NCI-H2107 (cell line): ENCODE data around the gene FCRLB.
A peak's percentile ranks its signal among the peaks of the same experiment; 100 is the strongest.
"Not testable (repeated sequence)": the region's sequence is repeated elsewhere in the genome, so short reads cannot be mapped to it uniquely, and the experiment has no call there.

ENCODE experiments used
- DNase-seq: peaks from one replicate; lab custom pipeline; 2025; lab: John Stamatoyannopoulos, UW

FCRLB gene

DNA sequence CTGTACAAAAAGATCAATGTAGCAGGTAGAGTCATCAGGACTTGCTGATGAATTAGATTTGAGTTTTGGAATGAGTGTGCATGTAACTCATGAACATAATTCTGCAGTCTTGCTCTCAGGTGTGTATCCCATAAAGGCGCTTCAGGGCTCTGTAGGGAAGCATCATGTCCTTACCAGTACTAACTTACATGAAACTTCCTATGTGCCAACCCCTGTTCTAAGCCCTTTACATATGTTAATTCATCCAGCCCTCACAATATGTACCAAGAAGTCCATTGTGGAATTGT, 2.1 kb upstream of the FCRLB start:
- no peak for DNase-seq

DNA sequence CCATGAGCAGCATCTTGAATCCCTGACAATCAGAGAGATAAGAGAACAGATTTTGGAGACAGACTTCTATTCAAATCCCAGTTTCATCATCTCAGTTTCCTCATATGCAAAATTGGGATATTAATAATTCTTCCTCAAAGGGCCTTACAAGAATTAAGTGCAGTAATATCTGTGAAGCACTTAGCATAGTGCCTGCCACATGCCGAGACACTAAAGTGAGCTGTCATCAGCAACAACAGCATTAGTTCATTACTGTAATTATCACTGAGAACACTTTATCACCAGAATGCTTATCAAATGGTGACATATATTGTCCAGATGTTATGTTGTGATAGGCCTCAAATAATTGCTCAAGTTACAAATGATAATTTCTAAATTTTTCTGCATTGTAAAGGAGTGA, 922 bp upstream of the FCRLB start:
- DNase-seq: no peak

DNA sequence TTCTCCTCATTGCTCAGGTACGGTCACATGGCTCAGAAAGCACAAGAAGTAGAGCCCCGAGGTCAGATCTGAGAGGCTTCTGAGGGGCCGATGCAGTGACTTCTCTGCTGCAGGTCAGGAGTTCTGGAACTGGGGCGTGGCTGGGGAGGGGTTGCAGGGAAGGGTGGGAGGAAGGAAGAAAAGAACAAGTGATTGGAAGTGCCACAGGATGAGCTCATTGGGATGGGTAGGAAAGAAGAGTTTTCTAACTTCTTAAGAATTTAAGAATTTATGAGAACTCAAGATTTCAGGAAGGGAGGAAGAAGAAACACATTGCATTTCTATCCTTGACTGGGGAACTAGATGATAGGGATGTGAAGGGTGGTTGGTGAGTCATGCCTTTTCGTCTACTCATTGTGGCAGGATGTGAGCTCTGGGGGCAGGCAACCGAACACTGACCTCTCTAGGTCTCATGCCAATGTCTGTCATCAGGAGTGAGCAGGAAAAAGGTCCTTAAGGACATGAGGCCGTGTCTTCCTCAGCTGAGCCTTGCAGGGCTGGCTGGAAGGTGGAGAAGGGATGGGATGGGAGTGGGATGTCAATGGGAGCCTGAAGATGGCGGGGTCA, 497 bp downstream of the FCRLB start:
- no peak for DNase-seq

DNA sequence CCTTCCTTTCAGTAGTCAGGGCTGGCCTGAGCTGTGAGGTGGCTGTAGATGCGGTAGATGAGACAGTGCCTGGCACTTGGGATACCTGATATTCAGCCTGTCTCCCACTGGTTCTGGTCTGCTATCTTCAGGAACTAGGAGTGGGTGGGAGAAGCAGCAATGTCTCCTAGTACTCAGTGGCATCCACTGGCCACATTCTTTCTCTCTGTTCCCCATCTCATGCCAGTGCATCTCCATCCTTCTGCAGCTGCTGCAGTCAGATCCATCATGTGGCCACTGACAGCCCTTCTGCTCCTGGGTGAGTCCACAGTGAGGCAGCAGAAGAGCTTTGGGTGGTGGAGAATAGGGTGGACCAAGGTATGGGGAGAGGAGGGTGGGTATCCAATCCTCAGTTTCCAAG, 1.1 kb downstream of the FCRLB start:
- DNase-seq: no peak

DNA sequence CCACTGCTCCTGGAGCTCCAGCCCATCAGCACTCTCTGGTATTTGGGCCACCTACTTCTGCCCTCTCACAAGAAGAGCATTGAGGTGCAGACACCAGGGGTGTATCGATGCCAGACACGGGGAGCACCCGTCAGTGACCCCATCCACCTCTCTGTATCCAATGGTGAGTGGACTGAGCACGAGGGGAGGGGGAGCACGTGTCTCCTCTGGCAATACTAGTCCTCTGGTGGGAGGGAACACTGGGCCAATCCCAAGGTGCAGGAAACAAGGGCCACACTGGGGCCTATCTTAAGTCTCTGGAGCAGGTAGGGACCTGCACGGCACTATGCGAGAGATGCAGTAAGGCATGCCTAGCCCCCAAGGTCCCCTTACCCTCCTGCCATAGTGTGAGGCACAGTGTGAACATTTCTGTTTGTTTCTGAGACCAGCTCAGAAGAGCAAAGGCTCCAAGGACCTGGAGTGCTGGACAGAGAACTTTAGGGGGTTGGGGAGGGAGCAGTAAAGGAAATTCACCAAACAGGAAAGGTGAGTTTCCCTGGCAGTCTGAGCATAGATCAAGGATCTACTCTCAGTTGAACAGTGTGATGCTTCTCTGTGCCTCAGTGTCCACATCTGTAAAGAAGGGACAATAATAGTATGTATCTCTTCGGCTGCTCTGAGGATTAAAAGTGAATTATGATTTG, 2.3 kb downstream of the FCRLB start:
- DNase-seq: no peak

DNA sequence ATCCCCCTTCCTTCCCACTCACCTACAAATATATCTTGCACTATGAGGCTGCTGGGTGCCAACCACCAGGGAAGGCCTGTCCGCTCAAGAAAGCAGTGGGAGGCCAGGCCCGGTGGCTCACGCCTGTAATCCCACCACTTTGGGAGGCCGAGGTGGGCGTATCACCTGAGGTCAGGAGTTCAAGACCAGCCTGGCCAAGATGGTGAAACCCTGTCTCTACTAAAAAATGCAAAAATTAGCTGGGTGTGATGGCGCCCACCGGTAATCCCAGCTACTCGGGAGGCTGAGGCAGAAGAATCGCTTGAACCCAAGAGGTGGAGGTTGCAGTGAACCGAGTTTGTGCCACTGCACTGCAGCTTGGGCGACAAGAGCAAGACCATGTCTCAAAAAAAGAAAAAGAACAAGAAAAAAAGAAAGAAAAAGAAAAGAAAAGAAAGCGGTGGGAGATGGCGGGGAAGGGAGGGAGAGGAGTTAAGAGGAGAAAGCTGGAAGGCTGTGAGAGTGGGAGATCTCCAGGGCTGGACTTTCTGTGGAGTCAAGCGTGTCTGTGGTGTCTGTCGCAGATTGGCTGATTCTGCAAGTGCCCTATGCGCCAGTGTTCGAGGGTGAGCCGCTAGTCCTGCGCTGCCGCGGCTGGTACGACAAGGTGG, 4.0 kb downstream of the FCRLB start:
- DNase-seq: not testable (repeated sequence)

DNA sequence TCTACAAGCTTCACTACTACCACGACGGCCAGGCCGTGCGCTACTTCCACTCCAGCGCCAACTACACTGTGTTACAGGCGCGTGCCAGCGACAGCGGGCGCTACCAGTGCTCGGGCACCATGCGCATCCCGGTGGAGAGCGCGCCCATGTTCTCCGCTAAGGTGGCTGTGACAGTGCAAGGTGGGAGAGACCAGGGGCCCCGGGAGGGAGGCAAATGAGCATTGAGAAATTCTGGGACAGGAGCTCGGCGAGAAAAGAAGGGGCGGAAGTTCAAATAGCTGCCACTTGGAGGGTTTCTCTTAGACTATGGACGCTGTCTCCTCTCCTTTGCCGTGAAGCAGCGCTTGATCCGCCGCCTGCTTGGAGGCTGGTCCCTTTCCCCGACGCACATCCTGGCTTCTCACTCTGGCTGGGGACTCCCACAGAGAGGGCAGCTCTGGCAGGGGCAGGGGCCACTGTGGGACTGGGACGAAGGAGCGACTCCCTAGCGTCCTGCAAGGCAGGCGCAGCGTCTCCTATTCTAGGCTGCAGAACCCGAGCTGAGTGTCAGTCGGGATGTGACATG, 4.6 kb downstream of the FCRLB start:
- no peak for DNase-seq

DNA sequence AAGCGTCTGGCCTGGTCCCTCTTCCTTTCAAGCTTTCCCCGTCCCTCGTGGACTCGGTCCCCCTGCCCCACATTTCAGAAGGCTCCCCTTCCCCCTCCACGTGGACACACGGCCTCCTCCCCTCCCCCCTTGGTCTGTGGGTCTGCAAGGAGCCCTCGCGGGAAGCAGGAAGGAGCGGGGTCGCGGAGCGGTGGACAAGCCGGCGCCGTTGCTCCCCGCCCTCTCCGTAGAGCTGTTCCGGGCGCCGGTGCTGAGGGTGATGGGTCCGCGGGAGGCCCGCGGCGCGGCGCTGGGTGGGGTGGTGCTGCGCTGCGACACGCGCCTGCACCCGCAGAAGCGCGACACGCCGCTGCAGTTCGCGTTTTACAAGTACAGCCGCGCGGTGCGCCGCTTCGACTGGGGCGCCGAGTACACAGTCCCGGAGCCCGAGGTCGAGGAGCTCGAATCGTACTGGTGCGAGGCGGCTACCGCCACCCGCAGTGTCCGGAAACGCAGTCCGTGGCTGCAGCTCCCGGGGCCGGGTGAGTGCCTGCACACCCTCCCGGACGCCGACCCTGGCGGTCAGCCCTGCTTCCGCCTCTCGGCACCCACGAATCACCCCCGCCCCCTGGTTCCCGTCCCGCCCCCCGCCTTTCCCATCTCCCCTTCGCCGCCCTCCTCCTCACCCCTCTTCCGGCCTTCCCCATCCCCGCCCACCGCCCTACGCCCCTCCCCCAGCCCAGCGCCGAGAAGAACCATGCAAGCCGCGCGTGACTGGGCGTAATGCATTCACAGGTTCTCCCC, 5.3 kb downstream of the FCRLB start:
- DNase-seq: no peak

DNA sequence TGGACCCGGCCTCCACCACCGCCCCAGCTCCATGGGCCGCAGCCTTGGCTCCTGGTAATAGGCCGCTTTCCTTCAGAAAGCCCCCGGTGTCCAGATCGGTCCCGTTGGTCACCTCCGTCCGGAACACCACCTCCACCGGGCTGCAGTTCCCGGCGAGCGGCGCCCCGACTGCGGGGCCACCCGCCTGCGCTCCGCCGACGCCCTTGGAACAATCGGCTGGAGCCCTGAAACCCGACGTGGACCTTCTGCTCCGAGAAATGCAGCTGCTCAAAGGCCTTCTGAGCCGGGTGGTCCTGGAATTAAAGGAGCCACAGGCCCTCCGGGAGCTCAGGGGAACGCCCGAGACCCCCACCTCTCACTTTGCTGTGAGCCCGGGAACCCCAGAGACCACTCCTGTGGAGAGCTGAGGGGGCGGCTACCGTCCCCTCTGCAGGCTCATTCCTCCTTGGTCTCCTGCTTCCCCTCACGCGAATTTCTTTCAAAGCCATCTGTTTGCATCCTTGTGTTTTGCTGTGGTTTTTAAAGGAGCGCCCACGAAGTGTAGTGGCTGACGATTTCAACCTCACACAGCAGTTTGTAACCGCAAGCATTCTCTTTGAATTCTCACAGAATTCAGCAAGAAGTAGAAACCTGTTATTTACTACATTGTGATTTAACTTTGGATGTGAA, 6.0 kb downstream of the FCRLB start:
- no peak for DNase-seq

DNA sequence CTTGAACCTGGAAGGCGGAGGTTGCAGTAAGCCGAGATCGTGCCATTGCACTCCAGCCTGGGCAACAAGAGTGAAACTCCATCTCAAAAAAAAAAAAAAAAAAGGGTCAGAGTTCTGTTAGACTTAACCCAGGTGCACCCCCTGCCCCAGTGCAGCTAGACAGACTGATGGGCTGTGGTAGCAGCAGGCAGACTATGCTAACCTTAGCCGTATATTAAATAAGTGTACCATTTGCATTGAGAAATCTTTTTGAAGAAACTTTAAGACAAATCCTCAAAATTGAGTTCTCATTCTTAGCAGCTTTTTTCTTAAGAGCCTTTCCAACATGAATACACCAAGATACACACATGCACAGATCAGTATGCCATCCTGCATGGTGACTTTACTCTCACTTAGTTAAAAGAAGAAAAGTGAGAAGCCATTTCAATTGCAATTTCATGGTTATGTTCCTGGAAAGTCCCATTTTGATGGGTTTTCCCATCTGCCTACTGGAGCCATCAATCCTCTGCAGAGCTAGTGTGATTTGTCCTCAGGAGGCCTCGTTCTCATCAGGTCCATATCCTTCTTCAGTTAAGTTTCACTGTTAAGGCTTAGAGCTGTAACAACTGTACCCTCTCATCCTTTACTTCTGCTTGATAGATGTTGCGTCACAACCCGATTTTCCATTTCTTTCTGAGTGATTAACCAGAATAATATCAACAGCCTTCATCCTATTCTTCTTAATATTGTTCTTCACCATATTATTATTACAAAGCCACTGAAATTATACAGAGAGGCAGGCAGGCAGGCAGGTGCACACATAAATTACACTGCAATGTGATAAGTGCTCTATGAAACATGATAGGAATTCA, 7.3 kb downstream of the FCRLB start:
- no peak for DNase-seq

DNA sequence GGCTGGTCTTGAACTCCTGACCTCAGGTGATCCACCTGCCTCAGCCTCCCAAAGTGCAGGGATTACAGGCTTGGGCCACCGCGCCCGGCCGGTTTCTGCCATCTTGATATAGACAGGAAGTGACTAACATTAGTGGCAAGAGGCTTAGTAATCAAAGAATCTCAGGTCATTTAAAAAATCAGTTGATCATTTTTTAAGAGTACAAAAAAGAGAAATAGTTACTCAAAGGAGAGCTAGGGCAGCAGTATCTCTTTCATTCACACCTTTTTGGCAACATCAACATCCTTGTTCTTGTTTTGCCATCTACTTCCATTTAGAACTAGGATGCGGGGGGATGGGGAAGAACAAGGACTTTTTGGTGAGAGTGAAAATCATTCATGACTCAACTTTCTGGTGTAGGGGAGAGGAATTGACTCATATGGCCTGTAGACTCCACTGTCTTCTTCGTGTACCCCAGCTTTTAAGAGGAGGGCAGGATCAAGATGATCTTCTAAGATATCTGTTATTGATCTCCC, 8.8 kb downstream of the FCRLB start:
- DNase-seq: no peak

DNA sequence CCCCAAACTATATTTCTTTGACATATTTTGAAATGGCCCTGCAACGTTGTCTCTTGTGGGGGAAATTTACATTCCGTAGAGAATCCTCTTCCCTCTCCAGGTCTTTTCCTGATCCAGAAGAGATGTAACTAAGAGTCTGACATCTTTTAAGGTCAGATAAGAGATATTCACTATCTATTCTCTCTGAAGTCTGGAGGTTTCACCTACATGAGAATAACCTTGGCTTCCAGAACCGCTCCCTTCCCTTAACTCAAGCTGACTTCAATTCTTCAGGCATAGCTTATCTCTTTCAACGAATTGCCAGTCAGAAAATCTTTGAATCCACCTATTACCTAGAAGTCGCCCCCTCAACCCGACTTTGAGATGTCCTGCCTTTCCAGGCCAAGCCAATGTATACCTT, 9.9 kb downstream of the FCRLB start:
- no peak for DNase-seq

DNA sequence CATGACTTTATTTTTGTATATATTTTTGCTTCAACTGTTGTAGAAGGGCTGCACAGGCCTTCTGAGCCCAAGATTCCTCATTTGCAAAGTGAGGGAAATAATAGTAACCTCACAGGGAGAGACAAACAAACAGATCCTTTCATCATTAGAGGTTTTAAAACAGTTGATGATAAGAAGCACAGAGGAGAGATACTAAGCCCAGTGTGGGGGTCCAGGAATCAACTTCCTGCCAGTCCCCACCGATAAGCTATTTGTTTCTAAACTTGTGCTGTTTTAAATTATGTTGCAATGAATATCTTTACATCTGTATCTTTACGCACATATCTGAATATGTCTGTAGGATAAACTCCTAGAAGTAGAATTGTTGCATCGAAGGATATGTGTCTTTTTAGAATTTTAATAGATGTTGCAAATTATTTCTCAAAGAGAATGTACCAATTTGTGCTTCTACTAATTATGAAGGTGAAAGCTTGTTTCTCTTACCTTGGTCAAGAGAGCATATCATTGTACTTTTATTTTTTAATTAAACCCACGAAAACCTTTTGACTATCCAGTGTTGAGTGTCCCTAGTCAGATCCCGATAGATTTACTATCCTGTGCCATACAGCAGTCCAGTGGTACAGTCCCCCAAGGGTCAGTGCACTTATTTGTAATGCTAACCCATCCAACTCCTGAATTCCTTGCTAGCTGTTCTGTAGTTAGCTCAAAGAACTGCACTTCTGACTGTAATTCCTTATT, 10.8 kb downstream of the FCRLB start:
- no peak for DNase-seq

DNA sequence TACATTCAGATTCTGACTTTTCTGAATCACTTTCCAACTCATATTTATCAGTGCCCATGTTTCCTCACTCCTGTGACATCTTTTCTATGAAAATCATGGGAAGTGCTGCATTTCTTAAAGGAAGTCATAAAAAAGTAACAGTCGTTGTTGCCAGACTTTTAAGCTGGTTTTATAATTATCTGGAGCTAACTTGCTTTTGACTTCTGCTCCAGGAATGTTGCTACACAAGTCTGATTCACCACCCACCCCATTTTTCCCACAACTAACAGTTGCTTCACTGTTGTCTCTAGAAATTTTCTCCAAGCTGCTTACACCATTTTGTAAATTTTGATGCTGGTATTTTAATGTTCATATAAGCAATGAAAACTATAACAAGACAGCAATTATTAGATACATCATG, 12.2 kb downstream of the FCRLB start:
- no peak for DNase-seq

DNA sequence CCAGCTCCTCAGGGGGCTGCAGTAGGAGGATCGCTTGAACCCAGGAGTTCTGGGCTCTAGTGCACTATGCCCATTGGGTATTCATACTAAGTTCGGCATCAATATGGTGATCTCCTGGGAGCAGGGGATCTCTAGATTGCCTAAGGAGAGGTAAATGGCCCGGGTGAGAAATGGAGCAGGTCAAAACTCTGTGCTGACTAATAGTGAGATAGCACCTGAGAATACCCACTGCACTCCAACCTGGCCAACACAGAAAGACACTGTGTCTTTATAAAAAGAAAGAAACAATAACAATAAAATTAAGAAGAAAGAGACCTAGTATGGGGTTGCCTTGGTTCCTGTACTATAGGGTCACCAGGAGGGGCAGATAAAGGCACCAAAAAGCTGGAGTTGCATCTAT, 14.5 kb downstream of the FCRLB start:
- no peak for DNase-seq

DNA sequence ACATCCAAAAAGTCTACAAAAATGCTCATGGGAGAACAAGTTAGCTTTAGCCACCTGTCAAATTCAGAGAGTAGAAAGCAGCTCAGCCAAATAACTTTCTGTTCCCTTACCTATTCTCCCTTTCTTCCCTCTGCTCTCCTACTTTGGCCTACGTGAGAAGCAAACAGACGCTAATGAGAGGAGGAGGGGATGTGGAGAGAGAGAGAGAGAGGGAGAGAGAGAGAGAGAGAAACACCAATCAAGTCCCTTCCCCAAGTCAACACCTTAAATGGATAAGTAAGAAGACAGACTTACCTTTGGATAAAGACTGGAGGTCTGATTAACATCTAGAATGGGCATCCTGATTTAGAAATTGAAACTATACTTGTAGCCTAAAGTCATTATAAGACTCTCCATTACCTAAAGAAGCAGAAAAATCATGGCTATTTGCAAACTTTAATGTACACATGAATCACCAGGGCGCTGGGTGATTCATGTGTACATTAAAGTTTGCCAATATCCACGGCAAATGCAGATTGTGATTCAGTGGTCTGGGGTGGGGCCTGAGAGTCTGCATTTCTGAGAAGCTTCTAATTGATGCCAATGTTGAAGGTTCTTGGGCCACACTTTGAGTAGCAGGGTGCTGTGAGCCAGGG, 15.1 kb downstream of the FCRLB start:
- DNase-seq: no peak

DNA sequence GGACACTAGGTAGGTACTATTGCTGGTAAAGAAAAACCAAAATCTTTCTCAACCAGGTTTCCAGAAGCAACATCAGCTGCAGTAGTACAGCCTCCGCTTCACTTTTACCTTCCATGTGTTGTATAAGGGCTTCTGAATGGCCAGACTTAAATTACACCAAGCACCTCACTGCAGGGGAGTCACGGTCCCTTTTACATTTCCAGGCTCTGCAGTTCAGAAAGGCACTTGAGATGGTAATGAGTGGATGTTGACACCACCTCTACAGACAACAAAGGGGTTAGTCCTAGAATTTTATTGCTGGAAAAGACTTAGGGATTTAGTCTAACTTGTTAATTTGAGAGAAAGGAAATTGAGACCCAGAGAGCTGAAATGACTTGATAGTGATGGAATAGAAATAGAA, 16.3 kb downstream of the FCRLB start:
- DNase-seq: peak; percentile 35

DNA sequence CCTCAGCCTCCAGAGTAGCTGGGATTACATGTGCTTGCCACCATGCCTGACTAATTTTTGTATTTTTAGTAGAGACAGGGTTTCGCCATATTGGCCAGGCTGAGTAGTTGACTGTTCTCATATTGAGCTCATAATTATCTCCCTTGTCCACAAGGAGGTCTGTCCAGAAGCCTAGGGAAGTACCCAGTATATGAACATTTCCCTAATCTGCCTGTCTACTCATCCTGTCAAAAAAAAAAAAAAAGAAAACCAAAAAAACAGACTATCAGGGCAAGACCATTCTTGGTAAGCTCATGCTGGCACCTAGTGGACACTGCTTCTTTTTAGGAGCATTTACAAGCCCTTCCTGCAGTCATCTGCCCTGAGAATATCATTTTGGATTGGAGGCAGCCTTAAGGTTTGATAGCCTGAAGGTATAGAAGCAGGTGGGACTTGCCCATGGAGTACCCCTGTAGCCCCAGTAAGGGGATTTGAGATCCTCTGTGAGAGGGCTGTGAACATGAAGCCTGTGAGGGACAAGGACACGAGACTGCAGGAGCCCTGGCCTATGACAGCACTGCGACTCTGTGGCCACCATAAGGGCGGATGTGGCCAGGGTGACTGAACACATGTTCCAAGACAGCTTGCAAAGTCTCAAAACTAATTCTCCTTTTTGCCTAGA, 17.4 kb downstream of the FCRLB start:
- DNase-seq: no peak

DNA sequence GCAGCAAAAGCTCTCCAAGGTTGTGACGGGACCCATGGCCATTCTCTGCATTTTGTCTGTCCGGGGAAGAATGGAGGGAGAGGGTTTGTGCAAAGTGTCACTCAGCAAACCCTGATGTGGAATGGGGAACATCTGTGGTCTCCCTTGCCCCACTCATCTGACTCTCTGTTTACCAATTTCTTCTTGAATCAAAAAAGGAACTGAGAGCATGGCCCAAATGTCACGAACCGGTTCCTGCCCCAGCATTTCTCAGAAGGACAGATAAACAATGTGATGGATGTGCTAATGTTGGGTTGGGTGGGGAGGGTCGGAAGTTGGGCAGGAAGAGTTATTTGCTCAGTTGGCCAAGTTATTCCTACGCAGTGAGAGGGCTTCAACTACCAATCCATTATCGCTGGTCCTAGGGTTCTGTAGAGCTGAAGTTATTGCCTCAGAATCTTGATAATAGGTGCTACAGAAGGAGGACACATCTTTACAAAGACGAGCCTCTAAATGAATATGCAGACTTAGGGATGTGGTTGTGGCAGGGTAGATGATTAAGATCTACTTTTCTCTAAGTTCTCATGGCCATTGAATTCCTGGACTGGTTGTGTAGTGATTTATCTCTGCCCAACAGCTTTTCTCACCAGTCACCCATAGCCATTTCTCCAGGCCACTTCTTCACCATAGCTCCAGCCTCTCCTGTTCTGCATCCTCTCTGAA, 18.7 kb downstream of the FCRLB start:
- DNase-seq: no peak
